Endodermal cell (in vitro differentiated cells): ENCODE measurements around the gene CEP170B. TPM values are rescaled to one million over a fixed set of nuclear protein-coding genes. Genes with fewer than 3 reads are reported as not detected.

Source experiments
- DNase-seq: peaks from one replicate; pipeline ENCODE4 v3.0.0-alpha.2; 2017
- H3K27ac ChIP-seq: 2 replicates; pipeline ENCODE4 v1.5.1; 2013; ENCODE audit warnings: mild to moderate bottlenecking, low read depth, low read length, moderate library complexity
- H3K27me3 ChIP-seq: 2 replicates; pipeline ENCODE4 v1.6.1; 2013; ENCODE audit warnings: mild to moderate bottlenecking, low read length, moderate library complexity; ENCODE audit not compliant: insufficient read depth, control insufficient read depth, poor library complexity, severe bottlenecking
- H3K36me3 ChIP-seq: 2 replicates; pipeline ENCODE4 v1.7.0; 2013; ENCODE audit warnings: mild to moderate bottlenecking, low read length, moderate library complexity; ENCODE audit not compliant: control insufficient read depth, insufficient read depth
- H3K4me1 ChIP-seq: one replicate; pipeline ENCODE4 v1.7.0; 2013; ENCODE audit warnings: low read length; ENCODE audit not compliant: control insufficient read depth, insufficient read depth
- H3K4me3 ChIP-seq: 2 replicates; pipeline ENCODE4 v1.5.1; 2013; ENCODE audit warnings: mild to moderate bottlenecking, low read length, moderate library complexity
- H3K9ac ChIP-seq: 2 replicates; pipeline ENCODE4 v1.6.1; 2013; ENCODE audit warnings: mild to moderate bottlenecking, low read length, moderate library complexity; ENCODE audit not compliant: poor library complexity, severe bottlenecking; ENCODE audit errors: extremely low read depth
- H3K9me3 ChIP-seq: 2 replicates; pipeline ENCODE4 v1.6.1; 2013; ENCODE audit warnings: mild to moderate bottlenecking, low read length, moderate library complexity; ENCODE audit not compliant: control insufficient read depth
- H3K27ac Mint-ChIP-seq: 2 replicates; pipeline ENCODE4 v1.8.0; 2020; ENCODE audit warnings: mixed read lengths
- H3K27me3 Mint-ChIP-seq: 2 replicates; pipeline ENCODE4 v1.8.0; 2021; ENCODE audit warnings: mild to moderate bottlenecking, mixed read lengths; ENCODE audit not compliant: insufficient read depth
- H3K36me3 Mint-ChIP-seq: 2 replicates; pipeline ENCODE4 v1.8.0; 2020; ENCODE audit warnings: low read depth, mixed read lengths
- H3K4me1 Mint-ChIP-seq: 2 replicates; pipeline ENCODE4 v1.8.0; 2020; ENCODE audit warnings: mixed read lengths
- H3K4me3 Mint-ChIP-seq: 2 replicates; pipeline ENCODE4 v1.8.0; 2020; ENCODE audit warnings: mild to moderate bottlenecking, moderate library complexity, mixed read lengths
- H3K9me3 Mint-ChIP-seq: 2 replicates; pipeline ENCODE4 v1.8.0; 2020; ENCODE audit warnings: mild to moderate bottlenecking, mixed read lengths
- CTCF ChIP-seq: fragments of 200-600 bp; sonication (generic); conservative IDR thresholded peaks from 2 replicates; pipeline ENCODE4 v1.5.0; 2021; ENCODE audit warnings: antibody characterized with exemption, mild to moderate bottlenecking
- WGBS, 2 experiments: methylation state at CpG; one replicate each; pipeline versions ENCODE4 v1.1.5 to v1.1.7; 2013; ENCODE audit warnings: missing lambda C conversion rate in 2 of 2, mixed read lengths in 1 of 2; ENCODE audit not compliant: insufficient coverage in 1 of 2, insufficient read length in 1 of 2; 5-methylcytosine and 5-hydroxymethylcytosine counted together
- total RNA-seq, 2 donors: library from RNA; stranded (reverse); fragmentation: NEBNext Ultra II Directional in 1 of 2; extraction: Animal tissue kit (Norgen Biotek cat#: 25700) in 1 of 2; gene quantifications; 2 replicates in 1 of 2; 3 replicates in 1 of 2; pipeline ENCODE4 v1.2.1, GENCODE V29; 2021

CEP170B gene
- total RNA-seq, 2 donors from 2014 or later: 38.9 to 43.1 TPM

- peaks cover 2% of the 10 kb centered on the region for H3K36me3 Mint-ChIP-seq
- Histone ChIP-seq H3K4me1 (no peaks in the 10 kb centered on the region), H3K9ac (no peak overlapping the region), H3K27ac (no peak overlapping the region), H3K4me3 (no peak overlapping the region), H3K36me3 (peaks cover 7% of the 10 kb centered on the region), H3K9me3 (no peaks in the 10 kb centered on the region), H3K27me3 (no peaks in the 10 kb centered on the region)
- H3K9me3 Mint-ChIP-seq: no peaks in the 10 kb centered on the region
- no peak for TF ChIP-seq CTCF
- 83% methylated on average over 8 of the region's 8 CpGs; no CpG with 5 or more reads in 1 of the 2 experiments for WGBS, 2 experiments
- H3K27ac Mint-ChIP-seq: no peak overlapping the region
- H3K4me3 Mint-ChIP-seq: no peak overlapping the region
- H3K27me3 Mint-ChIP-seq: no peaks in the 10 kb centered on the region
- DNase-seq: no peak
- peaks cover 7% of the 10 kb centered on the region for H3K4me1 Mint-ChIP-seq
Measured at GRCh38 chr14:104874110-104874531, 9.1 kb downstream of the CEP170B start.

GRCh38 chr14:104874571-104875411, 9.7 kb downstream of the CEP170B start:
- no peak overlapping the region for H3K4me3 ChIP-seq
- no peaks in the 10 kb centered on the region for H3K9me3 ChIP-seq
- H3K4me1 ChIP-seq: no peaks in the 10 kb centered on the region
- 92 to 94% methylated on average over 10 to 16 of the region's 16 CpGs for WGBS, 2 experiments
- DNase-seq: no peak
- Mint-ChIP-seq H3K4me3 (no peak overlapping the region), H3K27me3 (no peaks in the 10 kb centered on the region), H3K36me3 (peaks cover 4% of the 10 kb centered on the region), H3K4me1 (peaks cover 7% of the 10 kb centered on the region), H3K9me3 (no peaks in the 10 kb centered on the region), H3K27ac (no peak overlapping the region)
- peaks cover 7% of the 10 kb centered on the region for H3K36me3 ChIP-seq
- no peaks in the 10 kb centered on the region for H3K27me3 ChIP-seq
- TF ChIP-seq CTCF: no peak
- H3K9ac ChIP-seq: no peak overlapping the region
- no peak overlapping the region for H3K27ac ChIP-seq

GRCh38 chr14:104875412-104875751, 10.3 kb downstream of the CEP170B start:
- Mint-ChIP-seq H3K27ac (no peak overlapping the region), H3K4me1 (peaks cover 7% of the 10 kb centered on the region), H3K4me3 (no peak overlapping the region), H3K36me3 (peaks cover 4% of the 10 kb centered on the region), H3K9me3 (no peaks in the 10 kb centered on the region), H3K27me3 (no peaks in the 10 kb centered on the region)
- Histone ChIP-seq H3K36me3 (peaks cover 9% of the 10 kb centered on the region), H3K27ac (no peak overlapping the region), H3K27me3 (no peaks in the 10 kb centered on the region), H3K4me1 (no peaks in the 10 kb centered on the region), H3K4me3 (no peak overlapping the region), H3K9ac (no peak overlapping the region), H3K9me3 (no peaks in the 10 kb centered on the region)
- TF ChIP-seq CTCF: no peak
- WGBS, 2 experiments: 91 to 97% methylated on average over 13 of the region's 13 CpGs
- no peak for DNase-seq
